HEK293T (cell line): ENCODE measurements around the gene TARS2.
A peak's percentile ranks its signal among the peaks of the same experiment; 100 is the strongest.

Experiments used
- CTCF ChIA-PET: fragments of 350-600 bp; formaldehyde crosslinking; extraction: SDS; loops from one replicate; lab custom pipeline; 2021; ENCODE audit warnings: antibody characterized with exemption, inconsistent platforms; lab: Yijun Ruan, JAX
- POLR2A ChIA-PET: fragments of 350-600 bp; formaldehyde crosslinking; extraction: SDS; loops from one replicate; lab custom pipeline; 2020; ENCODE audit warnings: antibody characterized with exemption, inconsistent platforms; lab: Yijun Ruan, JAX
- DNase-seq: peaks from one replicate; pipeline ENCODE4 v3.0.0; 2012; ENCODE audit warnings: mixed read lengths; ENCODE audit errors: extremely low spot score
- ARNT ChIP-seq: fragments of 450-650 bp; IDR thresholded peaks from 2 replicates; pipeline ENCODE4 v1.6.1; 2017; ENCODE audit warnings: mild to moderate bottlenecking
- BHLHE40 ChIP-seq: fragments of 450-650 bp; IDR thresholded peaks from 2 replicates; pipeline ENCODE4 v1.6.1; 2016; ENCODE audit warnings: mild to moderate bottlenecking, moderate library complexity, borderline replicate concordance
- CTBP1 ChIP-seq: fragments of 450-650 bp; IDR thresholded peaks from 2 replicates; pipeline ENCODE4 v1.6.1; 2016; ENCODE audit warnings: borderline replicate concordance
- ELF4 ChIP-seq: fragments of 450-650 bp; IDR thresholded peaks from 2 replicates; pipeline ENCODE4 v1.6.1; 2017; ENCODE audit warnings: antibody characterized with exemption
- FOXA1 ChIP-seq: fragments of 450-650 bp; IDR thresholded peaks from 2 replicates; pipeline ENCODE4 v1.6.1; 2016; ENCODE audit warnings: mild to moderate bottlenecking
- FOXK2 ChIP-seq: fragments of 450-650 bp; IDR thresholded peaks from 2 replicates; pipeline ENCODE4 v1.6.1; 2016; ENCODE audit warnings: mild to moderate bottlenecking
- FOXM1 ChIP-seq: fragments of 450-650 bp; IDR thresholded peaks from 2 replicates; pipeline ENCODE4 v1.6.1; 2017; ENCODE audit warnings: mild to moderate bottlenecking, borderline replicate concordance
- HDGF ChIP-seq: fragments of 450-650 bp; IDR thresholded peaks from 2 replicates; pipeline ENCODE4 v1.6.1; 2017; ENCODE audit warnings: antibody characterized with exemption, borderline replicate concordance
- L3MBTL2 ChIP-seq: fragments of 450-650 bp; conservative IDR thresholded peaks from 2 replicates; pipeline ENCODE4 v1.6.1; 2016; ENCODE audit warnings: mild to moderate bottlenecking
- LEF1 ChIP-seq: fragments of 450-650 bp; IDR thresholded peaks from 2 replicates; pipeline ENCODE4 v1.6.1; 2017; ENCODE audit warnings: mild to moderate bottlenecking, borderline replicate concordance
- NFRKB ChIP-seq: fragments of 450-650 bp; IDR thresholded peaks from 2 replicates; pipeline ENCODE4 v1.6.1; 2016; ENCODE audit warnings: mild to moderate bottlenecking, moderate library complexity
- SP1 ChIP-seq: fragments of 450-650 bp; IDR thresholded peaks from 2 replicates; pipeline ENCODE4 v1.6.1; 2017
- SUZ12 ChIP-seq: fragments of 450-650 bp; IDR thresholded peaks from 2 replicates; pipeline ENCODE4 v1.6.1; 2016; ENCODE audit warnings: mild to moderate bottlenecking
- TARDBP ChIP-seq: fragments of 450-650 bp; IDR thresholded peaks from 2 replicates; pipeline ENCODE4 v1.6.1; 2016
- ZNF384 ChIP-seq: fragments of 450-650 bp; IDR thresholded peaks from 2 replicates; pipeline ENCODE4 v1.6.1; 2016
- TF ChIP-seq, protein P1 (sequence below): fragments of 450-650 bp; IDR thresholded peaks from 2 replicates; pipeline ENCODE4 v1.6.1; 2016

The TARS2 gene

GRCh38 chr1:150486966-150487762 is at the start of gene TARS2:
Gene TARS2 (plus strand): TSS chr1:150487419. CDS start chr1:150487451, 32 bp downstream.
- DNase-seq = peak; percentile 100
- CTCF ChIA-PET = interaction anchor here (0.6 to 1.3 kb wide), 5 partner anchors 24 to 508 kb away, joined by 3 to 4 read pairs (median 3); no protein-coding TSS in a partner anchor
- TF ChIP-seq CTBP1 (peak; percentile 98), SUZ12 (no peak), TARDBP (no peak), FOXA1 (no peak), NFRKB (peak; percentile 97), ELF4 (peak; percentile 80), ARNT (no peak), FOXK2 (peak; percentile 66), L3MBTL2 (peak; percentile 89), FOXM1 (no peak), LEF1 (no peak), ZNF384 (no peak), SP1 (no peak), HDGF (no peak), BHLHE40 (no peak)
- TF ChIP-seq, protein P1, sequence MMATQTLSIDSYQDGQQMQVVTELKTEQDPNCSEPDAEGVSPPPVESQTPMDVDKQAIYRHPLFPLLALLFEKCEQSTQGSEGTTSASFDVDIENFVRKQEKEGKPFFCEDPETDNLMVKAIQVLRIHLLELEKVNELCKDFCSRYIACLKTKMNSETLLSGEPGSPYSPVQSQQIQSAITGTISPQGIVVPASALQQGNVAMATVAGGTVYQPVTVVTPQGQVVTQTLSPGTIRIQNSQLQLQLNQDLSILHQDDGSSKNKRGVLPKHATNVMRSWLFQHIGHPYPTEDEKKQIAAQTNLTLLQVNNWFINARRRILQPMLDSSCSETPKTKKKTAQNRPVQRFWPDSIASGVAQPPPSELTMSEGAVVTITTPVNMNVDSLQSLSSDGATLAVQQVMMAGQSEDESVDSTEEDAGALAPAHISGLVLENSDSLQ = peak; percentile 100
- POLR2A ChIA-PET = interaction anchor here (0.6 to 2.3 kb wide), 14 partner anchors 10 to 187 kb away, joined by 3 to 12 read pairs (median 4); partner anchors contain the start of genes FALEC, MCL1 and RPRD2

DNA sequence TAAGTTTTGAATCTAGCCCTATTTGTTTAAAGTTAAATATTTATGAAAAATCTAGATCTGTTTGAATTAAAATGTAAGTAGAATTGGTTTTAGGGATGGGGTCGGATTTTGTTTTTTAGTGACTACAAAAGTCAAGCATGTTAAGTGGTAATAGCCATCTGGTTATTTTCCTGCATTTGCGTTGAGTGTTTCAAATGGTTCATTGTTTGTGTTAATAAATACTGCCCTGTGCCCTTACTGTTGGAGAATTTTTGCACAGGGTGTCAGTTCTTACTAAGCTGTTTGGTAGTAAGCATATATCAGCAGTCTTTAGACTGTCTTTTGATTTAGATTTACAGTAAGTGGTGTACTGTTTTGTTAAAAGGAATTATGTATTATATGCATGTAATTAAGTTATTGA is 46.1 kb upstream of the TARS2 start:
- ChIA-PET POLR2A (interaction anchor here (1.6 kb wide), 1 partner anchor 77 kb away, joined by 4 read pairs; the partner anchor contains the start of gene RPRD2), CTCF (no interaction called here)
- DNase-seq = no peak
- no peak for TF ChIP-seq HDGF
- TF ChIP-seq LEF1 = no peak
- no peak for TF ChIP-seq ARNT
- no peak for TF ChIP-seq ZNF384
- TF ChIP-seq L3MBTL2 = no peak
- no peak for TF ChIP-seq FOXK2
- no peak for TF ChIP-seq CTBP1
- TF ChIP-seq, protein P1 = no peak
- TF ChIP-seq SP1 = no peak
- no peak for TF ChIP-seq NFRKB

DNA sequence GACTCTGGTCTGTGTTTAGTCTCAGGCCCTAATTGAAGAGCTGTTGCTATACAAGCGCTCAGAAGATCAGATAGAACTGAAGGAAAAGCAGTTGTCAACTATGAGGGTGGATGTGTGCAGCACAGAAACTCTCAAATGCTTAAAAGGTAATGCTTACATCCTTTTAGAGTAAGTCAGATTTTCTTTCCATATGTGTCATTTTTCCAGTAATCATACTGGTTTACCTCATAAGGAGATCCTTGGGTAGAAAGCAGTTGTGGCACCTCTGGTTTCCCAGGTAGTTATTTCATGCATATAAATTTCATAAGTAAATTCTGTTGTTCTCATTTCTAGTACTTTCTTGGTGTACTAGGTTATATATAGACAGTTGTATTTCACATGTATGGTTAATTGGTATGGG is 43.0 kb upstream of the TARS2 start:
- ChIA-PET CTCF (no interaction called here), POLR2A (no interaction called here)
- TF ChIP-seq FOXA1 (no peak), BHLHE40 (no peak), ARNT (no peak), SUZ12 (no peak), FOXK2 (no peak), SP1 (no peak), FOXM1 (no peak), TARDBP (no peak), ZNF384 (no peak), NFRKB (no peak)
- TF ChIP-seq, protein P1 = no peak
- DNase-seq = no peak

DNA sequence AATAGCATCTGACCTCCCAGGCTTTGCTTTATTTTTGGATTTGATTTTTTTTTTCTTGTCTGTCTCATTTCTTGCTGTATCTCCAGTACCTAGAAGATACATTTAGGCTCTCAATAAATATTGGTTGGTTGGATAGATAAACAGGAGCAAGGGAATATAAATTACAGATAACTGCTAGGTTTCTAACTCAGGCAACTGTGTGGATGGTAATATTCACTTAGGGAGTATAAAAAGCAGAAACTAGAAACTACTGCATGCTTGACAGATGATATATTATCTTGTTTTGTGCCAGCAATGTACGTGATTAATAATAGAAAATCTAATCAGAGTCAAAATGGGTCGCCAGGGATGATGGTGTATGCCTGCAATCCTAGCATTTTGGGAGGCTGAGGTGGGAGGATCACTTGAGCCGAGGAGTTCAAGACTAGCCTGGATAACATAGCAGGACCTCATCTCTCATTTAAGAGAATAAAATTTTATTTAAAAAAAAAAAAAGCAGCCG is 31.0 kb upstream of the TARS2 start:
- TF ChIP-seq TARDBP (no peak), NFRKB (no peak), HDGF (no peak), FOXK2 (no peak), ZNF384 (no peak)
- TF ChIP-seq, protein P1 = no peak
- ChIA-PET POLR2A (no interaction called here), CTCF (no interaction called here)
- no peak for DNase-seq

DNA sequence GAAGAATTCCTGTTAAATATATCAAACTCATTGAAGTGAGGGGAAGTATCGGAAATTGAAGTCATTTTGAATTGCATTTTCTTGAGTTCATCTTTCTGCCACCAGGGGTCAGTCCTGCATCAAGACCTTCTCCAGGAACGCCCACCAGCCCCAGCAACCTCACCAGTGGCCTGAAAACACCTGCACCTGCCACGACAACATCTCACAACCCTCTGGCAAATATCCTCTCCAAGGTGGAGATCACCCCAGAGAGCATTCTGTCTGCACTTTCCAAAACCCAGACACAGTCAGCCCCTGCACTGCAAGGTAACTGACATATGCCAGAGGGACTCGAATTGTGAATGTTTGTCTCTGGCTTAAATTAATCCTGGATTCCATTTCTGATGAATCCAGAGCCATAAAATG is 22.8 kb upstream of the TARS2 start:
- DNase-seq = peak; percentile 83
- TF ChIP-seq SUZ12 (no peak), ZNF384 (no peak), FOXA1 (no peak)
- ChIA-PET CTCF (no interaction called here), POLR2A (no interaction called here)

DNA sequence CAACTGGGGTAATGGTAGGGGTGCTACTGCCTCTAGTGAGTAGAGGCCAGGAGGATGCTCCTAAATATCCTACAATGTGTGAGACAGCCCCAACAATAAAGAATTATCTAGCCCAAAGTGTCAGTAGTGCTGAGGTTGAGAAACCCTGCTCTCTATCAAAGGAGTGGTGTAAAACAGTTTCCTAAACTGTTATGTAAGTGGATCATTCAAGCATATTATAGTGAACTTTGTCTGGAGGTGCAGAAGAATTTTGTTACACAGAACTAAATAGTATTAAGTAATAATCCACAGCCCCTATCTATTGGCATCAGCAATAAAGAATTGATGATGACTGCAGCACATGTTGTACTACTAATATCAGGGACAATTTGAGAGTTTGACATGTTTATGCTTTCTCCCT is 20.3 kb upstream of the TARS2 start:
- ChIA-PET POLR2A (no interaction called here), CTCF (no interaction called here)
- DNase-seq = no peak
- TF ChIP-seq L3MBTL2 (no peak), SP1 (no peak), FOXM1 (no peak), NFRKB (no peak), FOXK2 (no peak), ZNF384 (no peak), LEF1 (no peak), BHLHE40 (no peak), FOXA1 (no peak), ELF4 (no peak), CTBP1 (no peak)
- TF ChIP-seq, protein P1 = no peak
